A673 (cell line): ENCODE measurements around the gene ZIC1. TPM values are rescaled to one million over a fixed set of nuclear protein-coding genes. Genes with fewer than 3 reads are reported as not detected.

Experiments
- BruUV-seq: library from RNA; stranded (reverse); fragments of 400-500 nt; replicated peaks from 2 replicates; lab custom pipeline; 2021; lab: Mats Ljungman, UMichigan
- CTCF ChIA-PET: fragments of 300-600 bp; sonication (Branson Sonifier 250); formaldehyde crosslinking; loops from one replicate; lab custom pipeline; 2022; ENCODE audit warnings: antibody characterized with exemption; lab: Charles Lee
- POLR2A ChIA-PET: fragments of 300-600 bp; sonication (Branson Sonifier 250); formaldehyde crosslinking; loops from one replicate; lab custom pipeline; 2022; ENCODE audit warnings: antibody characterized with exemption; ENCODE audit not compliant: low non-redundant PET; lab: Charles Lee
- DNase-seq: peaks from one replicate; pipeline ENCODE4 v3.0.0-alpha.2; 2015; ENCODE audit warnings: low spot score
- H3K27ac ChIP-seq: fragments of 200-600 bp; sonication (generic); 2 replicates; pipeline ENCODE4 v1.5.1; 2016; ENCODE audit warnings: mixed run types, low read depth, mild to moderate bottlenecking, mixed read lengths, antibody characterized with exemption, low read length; ENCODE audit not compliant: poor library complexity, severe bottlenecking
- H3K27me3 ChIP-seq: fragments of 200-600 bp; sonication (generic); replicated peaks from 2 replicates; pipeline ENCODE4 v1.6.1; 2017; ENCODE audit warnings: mixed run types, low read depth, mild to moderate bottlenecking, mixed read lengths, antibody characterized with exemption, low read length; ENCODE audit not compliant: insufficient read depth, poor library complexity
- H3K36me3 ChIP-seq: fragments of 200-600 bp; sonication (generic); 2 replicates; pipeline ENCODE4 v1.6.1; 2016; ENCODE audit warnings: mixed run types, mild to moderate bottlenecking, mixed read lengths, antibody characterized with exemption, low read length; ENCODE audit not compliant: insufficient read depth, poor library complexity, severe bottlenecking
- H3K4me1 ChIP-seq: fragments of 200-600 bp; sonication (generic); 2 replicates; pipeline ENCODE4 v1.6.1; 2017; ENCODE audit warnings: mixed run types, mild to moderate bottlenecking, mixed read lengths, antibody characterized with exemption, low read length; ENCODE audit not compliant: insufficient read depth, poor library complexity, severe bottlenecking
- H3K4me3 ChIP-seq: fragments of 200-600 bp; sonication (generic); 2 replicates; pipeline ENCODE4 v1.5.1; 2016; ENCODE audit warnings: low read depth, mixed run types, mild to moderate bottlenecking, mixed read lengths, low read length; ENCODE audit not compliant: poor library complexity, severe bottlenecking
- H3K9me3 ChIP-seq: fragments of 200-600 bp; sonication (generic); 2 replicates; pipeline ENCODE4 v1.6.1; 2016; ENCODE audit warnings: mixed run types, low read depth, mild to moderate bottlenecking, mixed read lengths, antibody characterized with exemption, low read length; ENCODE audit not compliant: poor library complexity, severe bottlenecking
- CTCF ChIP-seq: fragments of 300-800, 200-600 bp; sonication (generic); conservative IDR thresholded peaks from 2 replicates; pipeline ENCODE4 v1.5.1; 2017; ENCODE audit warnings: low read depth, mild to moderate bottlenecking, antibody characterized with exemption, low read length, moderate library complexity, mixed read lengths
- EZH2 ChIP-seq: fragments of 200-600 bp; sonication (generic); IDR thresholded peaks from 2 replicates; pipeline ENCODE4 v1.6.1; 2017; ENCODE audit warnings: borderline replicate concordance, low read depth, mild to moderate bottlenecking, mixed read lengths, antibody characterized with exemption, low read length; ENCODE audit not compliant: poor library complexity, severe bottlenecking
- intact Hi-C: fragments of 100-400 bp; cut with micrococcal nuclease; formaldehyde crosslinking; loops from one replicate; pipeline ENCODE4 v1.10.0; 2022; ENCODE audit not compliant: unreplicated experiment
- total RNA-seq: library from RNA; stranded (reverse); gene quantifications from 2 replicates; pipeline ENCODE4 v1.2.3, GENCODE V29; 2021

Gene ZIC1
- total RNA-seq, 1 experiment from 2014 or later, result 1.4 TPM

DNA sequence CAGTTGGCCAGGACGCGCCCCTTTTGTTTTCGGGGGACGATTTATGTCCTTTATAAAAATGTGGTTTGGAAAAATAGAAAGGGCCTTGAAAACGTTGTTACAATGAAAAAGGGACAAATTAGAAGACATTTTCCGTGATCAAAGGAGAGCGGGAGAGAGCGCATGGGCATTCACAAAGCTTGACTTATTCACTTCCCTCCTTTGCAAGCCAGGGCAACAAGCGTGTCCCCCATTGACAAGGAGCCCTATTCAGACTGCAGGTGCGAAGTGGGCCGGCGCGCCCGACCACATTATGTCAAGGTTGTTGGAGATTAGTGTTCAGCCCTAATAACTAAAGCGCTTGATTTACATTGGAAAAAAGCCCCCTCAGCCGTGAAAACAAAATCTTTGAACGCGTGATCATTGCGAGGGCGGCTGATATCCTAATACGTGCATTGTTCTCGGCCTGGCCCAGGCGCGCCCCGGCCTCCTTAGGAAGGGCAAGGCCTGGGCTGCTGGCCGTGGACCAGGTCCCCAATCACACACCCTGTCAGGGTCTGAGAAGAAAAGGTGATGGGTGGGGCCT is 28.7 kb upstream of the ZIC1 start:
- H3K27ac ChIP-seq, result no peak overlapping the region
- ChIA-PET POLR2A (no interaction called here), CTCF (no interaction called here)
- intact Hi-C loops, result loop anchor here (5.0 to 10.0 kb wide), 3 partner anchors 237 to 984 kb away; no protein-coding TSS in a partner anchor
- no peak for TF ChIP-seq EZH2
- no peak for TF ChIP-seq CTCF
- no peak overlapping the region for H3K4me3 ChIP-seq
- peaks cover 59% of the 10 kb centered on the region for H3K27me3 ChIP-seq
- H3K9me3 ChIP-seq, result no peaks in the 10 kb centered on the region
- DNase-seq, result no peak
- BruUV-seq, result no TSS peak
- no peaks in the 10 kb centered on the region for H3K36me3 ChIP-seq
- H3K4me1 ChIP-seq, result peaks cover 3% of the 10 kb centered on the region

GRCh38 chr3:147380977-147381376 is 28.2 kb upstream of the ZIC1 start:
- intact Hi-C loops, result loop anchor here (5.0 to 10.0 kb wide), 3 partner anchors 236 to 984 kb away; no protein-coding TSS in a partner anchor
- Histone ChIP-seq H3K4me1 (peaks cover 3% of the 10 kb centered on the region), H3K27me3 (peaks cover 59% of the 10 kb centered on the region), H3K4me3 (no peak overlapping the region), H3K9me3 (no peaks in the 10 kb centered on the region), H3K36me3 (no peaks in the 10 kb centered on the region), H3K27ac (no peak overlapping the region)
- BruUV-seq, result no TSS peak
- no peak for DNase-seq
- ChIA-PET POLR2A (no interaction called here), CTCF (no interaction called here)
- TF ChIP-seq CTCF (no peak), EZH2 (no peak)

DNA sequence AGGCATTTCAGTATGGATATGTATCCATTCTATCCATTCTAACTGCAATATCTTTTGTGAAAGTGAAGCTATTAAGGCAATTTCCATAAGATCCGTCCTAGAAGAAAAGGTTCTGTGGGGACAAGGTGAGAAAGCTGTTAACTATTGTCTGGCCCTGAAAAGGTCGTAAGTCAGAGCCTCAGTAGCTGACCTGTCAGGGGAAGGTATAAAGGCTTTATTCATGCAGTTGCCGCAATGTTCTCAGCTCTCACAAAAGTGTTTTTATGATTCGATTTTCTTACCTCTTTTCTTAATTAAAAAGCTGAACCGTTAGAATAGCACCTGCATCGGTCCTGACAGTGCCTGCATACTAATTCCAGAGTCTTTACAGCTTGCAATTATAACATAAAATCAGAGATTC is 27.6 kb upstream of the ZIC1 start:
- POLR2A ChIA-PET, result no interaction called here
- no peak overlapping the region for H3K27ac ChIP-seq
- CTCF ChIA-PET, result interaction anchor here (0.7 kb wide), 1 partner anchor 1968 kb away, joined by 3 read pairs; no protein-coding TSS in a partner anchor
- H3K4me3 ChIP-seq, result no peak overlapping the region
- H3K4me1 ChIP-seq, result peaks cover 3% of the 10 kb centered on the region
- H3K9me3 ChIP-seq, result no peaks in the 10 kb centered on the region
- no peak for TF ChIP-seq EZH2
- peaks cover 59% of the 10 kb centered on the region for H3K27me3 ChIP-seq
- H3K36me3 ChIP-seq, result no peaks in the 10 kb centered on the region
- DNase-seq, result no peak
- intact Hi-C loops, result loop anchor here (5.0 to 10.0 kb wide), 3 partner anchors 236 to 983 kb away; no protein-coding TSS in a partner anchor
- BruUV-seq, result no TSS peak

GRCh38 chr3:147383617-147384016 is 25.5 kb upstream of the ZIC1 start:
- Histone ChIP-seq H3K4me1 (peaks cover 3% of the 10 kb centered on the region), H3K36me3 (no peaks in the 10 kb centered on the region), H3K27ac (no peak overlapping the region), H3K27me3 (peaks cover 59% of the 10 kb centered on the region), H3K9me3 (no peaks in the 10 kb centered on the region), H3K4me3 (no peak overlapping the region)
- peak; percentile 71 for TF ChIP-seq CTCF
- no peak for TF ChIP-seq EZH2
- ChIA-PET POLR2A (interaction anchor here (0.6 kb wide), 1 partner anchor 559 kb away, joined by 3 read pairs; no protein-coding TSS in a partner anchor), CTCF (interaction anchor here (0.6 to 1.6 kb wide), 5 partner anchors 9 to 233 kb away, joined by 3 to 10 read pairs (median 3); no protein-coding TSS in a partner anchor)
- intact Hi-C loops, result loop anchor here (5.0 to 10.0 kb wide), 3 partner anchors 234 to 981 kb away; no protein-coding TSS in a partner anchor
- no TSS peak for BruUV-seq
- DNase-seq, result peak; percentile 51
